Measurements from ENCODE around the gene NAA35. TPM values are rescaled to one million over a fixed set of nuclear protein-coding genes. Genes with fewer than 3 reads are reported as not detected.

The NAA35 gene
- total and polyA plus RNA-seq, 2 of the 8 experiments (the other 6 are each of a cell fraction or from before 2014, with no cell fraction given) = 12.9 to 35.2 TPM

DNA sequence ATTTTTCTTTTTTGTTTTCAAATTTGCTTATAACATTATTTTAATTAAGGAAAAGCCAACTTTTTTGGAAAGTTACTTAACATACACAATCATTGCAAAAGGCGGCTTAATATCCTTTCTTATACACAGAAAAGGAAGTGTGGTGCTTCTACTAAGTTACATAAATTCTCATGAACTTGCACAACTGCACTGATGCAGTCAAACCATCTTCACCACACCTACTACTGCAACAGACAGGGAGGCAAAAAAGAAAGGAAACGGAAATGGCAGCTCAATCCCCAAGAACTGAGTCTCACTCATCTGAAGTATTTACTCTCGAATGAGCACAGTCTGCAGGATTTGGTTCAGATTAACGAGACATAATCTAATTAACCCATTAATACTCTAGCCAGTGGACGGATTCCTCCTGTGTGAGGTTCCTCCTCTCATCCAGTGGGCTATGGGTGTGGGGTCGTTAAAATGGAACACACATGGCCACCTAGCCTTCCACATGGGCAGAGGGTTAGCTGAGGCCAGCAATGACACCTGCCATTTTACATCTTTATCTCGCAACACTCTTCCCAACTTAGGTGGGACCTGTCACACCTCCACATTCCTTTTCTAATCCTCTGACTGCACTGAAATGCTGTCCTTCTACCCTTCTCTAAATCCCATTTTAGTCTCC is 128.4 kb downstream of the NAA35 start (continued):
- TF ChIP-seq, protein P1, sequence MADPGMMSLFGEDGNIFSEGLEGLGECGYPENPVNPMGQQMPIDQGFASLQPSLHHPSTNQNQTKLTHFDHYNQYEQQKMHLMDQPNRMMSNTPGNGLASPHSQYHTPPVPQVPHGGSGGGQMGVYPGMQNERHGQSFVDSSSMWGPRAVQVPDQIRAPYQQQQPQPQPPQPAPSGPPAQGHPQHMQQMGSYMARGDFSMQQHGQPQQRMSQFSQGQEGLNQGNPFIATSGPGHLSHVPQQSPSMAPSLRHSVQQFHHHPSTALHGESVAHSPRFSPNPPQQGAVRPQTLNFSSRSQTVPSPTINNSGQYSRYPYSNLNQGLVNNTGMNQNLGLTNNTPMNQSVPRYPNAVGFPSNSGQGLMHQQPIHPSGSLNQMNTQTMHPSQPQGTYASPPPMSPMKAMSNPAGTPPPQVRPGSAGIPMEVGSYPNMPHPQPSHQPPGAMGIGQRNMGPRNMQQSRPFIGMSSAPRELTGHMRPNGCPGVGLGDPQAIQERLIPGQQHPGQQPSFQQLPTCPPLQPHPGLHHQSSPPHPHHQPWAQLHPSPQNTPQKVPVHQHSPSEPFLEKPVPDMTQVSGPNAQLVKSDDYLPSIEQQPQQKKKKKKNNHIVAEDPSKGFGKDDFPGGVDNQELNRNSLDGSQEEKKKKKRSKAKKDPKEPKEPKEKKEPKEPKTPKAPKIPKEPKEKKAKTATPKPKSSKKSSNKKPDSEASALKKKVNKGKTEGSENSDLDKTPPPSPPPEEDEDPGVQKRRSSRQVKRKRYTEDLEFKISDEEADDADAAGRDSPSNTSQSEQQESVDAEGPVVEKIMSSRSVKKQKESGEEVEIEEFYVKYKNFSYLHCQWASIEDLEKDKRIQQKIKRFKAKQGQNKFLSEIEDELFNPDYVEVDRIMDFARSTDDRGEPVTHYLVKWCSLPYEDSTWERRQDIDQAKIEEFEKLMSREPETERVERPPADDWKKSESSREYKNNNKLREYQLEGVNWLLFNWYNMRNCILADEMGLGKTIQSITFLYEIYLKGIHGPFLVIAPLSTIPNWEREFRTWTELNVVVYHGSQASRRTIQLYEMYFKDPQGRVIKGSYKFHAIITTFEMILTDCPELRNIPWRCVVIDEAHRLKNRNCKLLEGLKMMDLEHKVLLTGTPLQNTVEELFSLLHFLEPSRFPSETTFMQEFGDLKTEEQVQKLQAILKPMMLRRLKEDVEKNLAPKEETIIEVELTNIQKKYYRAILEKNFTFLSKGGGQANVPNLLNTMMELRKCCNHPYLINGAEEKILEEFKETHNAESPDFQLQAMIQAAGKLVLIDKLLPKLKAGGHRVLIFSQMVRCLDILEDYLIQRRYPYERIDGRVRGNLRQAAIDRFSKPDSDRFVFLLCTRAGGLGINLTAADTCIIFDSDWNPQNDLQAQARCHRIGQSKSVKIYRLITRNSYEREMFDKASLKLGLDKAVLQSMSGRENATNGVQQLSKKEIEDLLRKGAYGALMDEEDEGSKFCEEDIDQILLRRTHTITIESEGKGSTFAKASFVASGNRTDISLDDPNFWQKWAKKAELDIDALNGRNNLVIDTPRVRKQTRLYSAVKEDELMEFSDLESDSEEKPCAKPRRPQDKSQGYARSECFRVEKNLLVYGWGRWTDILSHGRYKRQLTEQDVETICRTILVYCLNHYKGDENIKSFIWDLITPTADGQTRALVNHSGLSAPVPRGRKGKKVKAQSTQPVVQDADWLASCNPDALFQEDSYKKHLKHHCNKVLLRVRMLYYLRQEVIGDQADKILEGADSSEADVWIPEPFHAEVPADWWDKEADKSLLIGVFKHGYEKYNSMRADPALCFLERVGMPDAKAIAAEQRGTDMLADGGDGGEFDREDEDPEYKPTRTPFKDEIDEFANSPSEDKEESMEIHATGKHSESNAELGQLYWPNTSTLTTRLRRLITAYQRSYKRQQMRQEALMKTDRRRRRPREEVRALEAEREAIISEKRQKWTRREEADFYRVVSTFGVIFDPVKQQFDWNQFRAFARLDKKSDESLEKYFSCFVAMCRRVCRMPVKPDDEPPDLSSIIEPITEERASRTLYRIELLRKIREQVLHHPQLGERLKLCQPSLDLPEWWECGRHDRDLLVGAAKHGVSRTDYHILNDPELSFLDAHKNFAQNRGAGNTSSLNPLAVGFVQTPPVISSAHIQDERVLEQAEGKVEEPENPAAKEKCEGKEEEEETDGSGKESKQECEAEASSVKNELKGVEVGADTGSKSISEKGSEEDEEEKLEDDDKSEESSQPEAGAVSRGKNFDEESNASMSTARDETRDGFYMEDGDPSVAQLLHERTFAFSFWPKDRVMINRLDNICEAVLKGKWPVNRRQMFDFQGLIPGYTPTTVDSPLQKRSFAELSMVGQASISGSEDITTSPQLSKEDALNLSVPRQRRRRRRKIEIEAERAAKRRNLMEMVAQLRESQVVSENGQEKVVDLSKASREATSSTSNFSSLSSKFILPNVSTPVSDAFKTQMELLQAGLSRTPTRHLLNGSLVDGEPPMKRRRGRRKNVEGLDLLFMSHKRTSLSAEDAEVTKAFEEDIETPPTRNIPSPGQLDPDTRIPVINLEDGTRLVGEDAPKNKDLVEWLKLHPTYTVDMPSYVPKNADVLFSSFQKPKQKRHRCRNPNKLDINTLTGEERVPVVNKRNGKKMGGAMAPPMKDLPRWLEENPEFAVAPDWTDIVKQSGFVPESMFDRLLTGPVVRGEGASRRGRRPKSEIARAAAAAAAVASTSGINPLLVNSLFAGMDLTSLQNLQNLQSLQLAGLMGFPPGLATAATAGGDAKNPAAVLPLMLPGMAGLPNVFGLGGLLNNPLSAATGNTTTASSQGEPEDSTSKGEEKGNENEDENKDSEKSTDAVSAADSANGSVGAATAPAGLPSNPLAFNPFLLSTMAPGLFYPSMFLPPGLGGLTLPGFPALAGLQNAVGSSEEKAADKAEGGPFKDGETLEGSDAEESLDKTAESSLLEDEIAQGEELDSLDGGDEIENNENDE (IDR thresholded peaks at IDR 0.05; ENCODE audit: insufficient replicate concordance, low read length) = no peak
